ENCODE measurements around the gene RLF. TPM values are rescaled to one million over a fixed set of nuclear protein-coding genes. Genes with fewer than 3 reads are reported as not detected.

Gene RLF
- total RNA-seq, 4 donors from 2014 or later: 17.9 to 68.0 (median 28.9) TPM

DNA sequence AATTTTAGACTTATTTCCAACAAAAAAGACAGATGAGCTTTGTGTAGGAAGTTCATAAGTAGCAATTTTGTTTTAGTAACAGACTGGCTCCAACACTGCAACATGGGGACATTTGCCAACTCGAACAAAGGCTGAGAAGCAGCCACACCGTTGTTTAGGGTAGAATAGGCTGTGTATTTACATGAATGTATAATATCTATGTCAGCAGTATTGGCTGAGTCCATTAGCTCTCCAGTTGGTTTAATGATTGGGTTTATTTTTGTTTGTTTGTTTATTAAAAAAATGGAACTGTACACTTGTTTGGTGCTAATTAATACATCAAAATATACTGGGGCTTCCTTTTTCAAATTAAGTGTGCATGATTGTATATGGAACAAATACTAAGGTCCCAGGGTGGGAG lies 79.2 kb downstream of the RLF start:
- TF ChIP-seq POLR2A (IDR thresholded peaks at IDR 0.05) (no peak), CTCF (IDR thresholded peaks at IDR 0.05) (no peak)
- DNase-seq: no peak
- Histone ChIP-seq H3K4me3 (no peak overlapping the region), H3K36me3 (no peaks in the 10 kb centered on the region), H3K9me3 (no peaks in the 10 kb centered on the region), H3K27ac (no peak overlapping the region), H3K27me3 (no peaks in the 10 kb centered on the region), H3K4me1 (no peaks in the 10 kb centered on the region)
- intact Hi-C loops (cut with DNase I; ENCODE audit: low total_unique reads): no loop called here

DNA sequence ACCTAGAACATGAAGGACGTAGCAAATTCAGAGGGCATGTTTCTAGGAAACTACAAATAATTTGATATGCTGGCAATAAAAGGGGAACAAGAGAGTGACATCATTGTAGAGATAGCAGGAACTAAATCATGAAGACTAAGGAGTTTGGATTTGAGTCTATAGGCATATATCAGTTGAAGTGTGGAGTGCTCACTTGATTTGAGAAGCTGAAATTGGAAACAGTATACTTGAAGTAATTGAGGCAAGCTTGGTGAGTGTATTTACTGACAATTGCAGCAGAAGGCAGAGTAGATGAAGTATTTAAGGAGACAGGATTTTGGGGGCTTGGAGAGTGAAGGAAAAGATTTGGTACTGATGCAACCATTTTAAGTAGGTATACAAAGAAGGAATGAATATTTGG lies 80.2 kb downstream of the RLF start:
- Histone ChIP-seq H3K9me3 (no peaks in the 10 kb centered on the region), H3K27me3 (no peaks in the 10 kb centered on the region), H3K36me3 (no peaks in the 10 kb centered on the region), H3K4me1 (no peaks in the 10 kb centered on the region), H3K4me3 (no peak overlapping the region), H3K27ac (no peak overlapping the region)
- intact Hi-C loops (cut with DNase I; ENCODE audit: low total_unique reads): no loop called here
- DNase-seq: no peak
- no peak for TF ChIP-seq POLR2A (IDR thresholded peaks at IDR 0.05)
- TF ChIP-seq CTCF (IDR thresholded peaks at IDR 0.05): no peak

DNA sequence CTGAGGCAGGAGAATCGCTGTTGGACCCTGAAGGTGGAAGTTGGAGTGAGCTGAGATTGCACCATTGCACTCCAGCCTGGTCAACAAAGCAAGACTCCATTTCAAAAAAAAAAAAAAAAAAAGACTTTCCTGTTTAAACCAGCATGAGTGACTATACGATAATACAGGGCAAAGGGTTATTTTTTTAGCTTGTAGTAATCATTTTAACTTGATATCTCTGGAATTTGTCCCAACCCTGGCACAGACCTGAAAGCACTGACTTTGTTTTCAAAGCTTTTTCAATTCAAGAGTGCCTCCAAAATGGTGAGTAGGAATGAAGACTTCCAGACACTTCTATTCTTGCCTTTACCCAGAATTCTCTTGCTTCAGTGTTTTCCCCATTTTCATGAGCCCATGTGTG lies 82.2 kb downstream of the RLF start:
- H3K4me3 ChIP-seq: no peak overlapping the region
- H3K36me3 ChIP-seq: no peaks in the 10 kb centered on the region
- no peak for DNase-seq
- H3K27ac ChIP-seq: no peak overlapping the region
- TF ChIP-seq POLR2A (IDR thresholded peaks at IDR 0.05) (no peak), CTCF (IDR thresholded peaks at IDR 0.05) (no peak)
- no peaks in the 10 kb centered on the region for H3K27me3 ChIP-seq
- no peaks in the 10 kb centered on the region for H3K9me3 ChIP-seq
- intact Hi-C loops (cut with DNase I; ENCODE audit: low total_unique reads): no loop called here
- H3K4me1 ChIP-seq: no peaks in the 10 kb centered on the region

GRCh38 chr1:40244138-40244744 lies 83.1 kb downstream of the RLF start:
- Histone ChIP-seq H3K27ac (no peak overlapping the region), H3K9me3 (no peaks in the 10 kb centered on the region), H3K36me3 (no peaks in the 10 kb centered on the region), H3K4me1 (no peaks in the 10 kb centered on the region), H3K27me3 (no peaks in the 10 kb centered on the region), H3K4me3 (no peak overlapping the region)
- intact Hi-C loops (cut with DNase I; ENCODE audit: low total_unique reads): no loop called here
- no peak for DNase-seq
- no peak for TF ChIP-seq CTCF (IDR thresholded peaks at IDR 0.05)
- no peak for TF ChIP-seq POLR2A (IDR thresholded peaks at IDR 0.05)

- H3K4me3 ChIP-seq: no peak overlapping the region
- H3K27me3 ChIP-seq: no peaks in the 10 kb centered on the region
- no peak for DNase-seq
- no peaks in the 10 kb centered on the region for H3K9me3 ChIP-seq
- intact Hi-C loops (cut with DNase I; ENCODE audit: low total_unique reads): no loop called here
- H3K27ac ChIP-seq: no peak overlapping the region
- no peaks in the 10 kb centered on the region for H3K4me1 ChIP-seq
- TF ChIP-seq POLR2A (IDR thresholded peaks at IDR 0.05): no peak
- no peak for TF ChIP-seq CTCF (IDR thresholded peaks at IDR 0.05)
- no peaks in the 10 kb centered on the region for H3K36me3 ChIP-seq
Observed at GRCh38 chr1:40245686-40246085, 84.5 kb downstream of the RLF start.
